HUDEP-2 (cell line): ENCODE measurements around the gene EOLA1.
"Not testable (repeated sequence)": the region's sequence is repeated elsewhere in the genome, so short reads cannot be mapped to it uniquely, and the experiment has no call there.

Source experiments
- DNase-seq, 76 experiments: peaks; one replicate each; lab custom pipeline; 2025; ENCODE audit not compliant: unreplicated experiment in 76 of 76; lab: John Stamatoyannopoulos, UW

The EOLA1 gene

GRCh38 chrX:149540621-149541520, at the start of gene EOLA1:
Gene EOLA1, plus strand, starts transcription at chrX:149541012. Its CDS starts 4,619 bp downstream, at chrX:149545631.
- peak in 75 of 76 experiments; percentile 32 to 91 (median 79) for DNase-seq

- DNase-seq, result no peak
Measured at GRCh38 chrX:149491812-149492211, 49.0 kb upstream of the EOLA1 start.

DNA sequence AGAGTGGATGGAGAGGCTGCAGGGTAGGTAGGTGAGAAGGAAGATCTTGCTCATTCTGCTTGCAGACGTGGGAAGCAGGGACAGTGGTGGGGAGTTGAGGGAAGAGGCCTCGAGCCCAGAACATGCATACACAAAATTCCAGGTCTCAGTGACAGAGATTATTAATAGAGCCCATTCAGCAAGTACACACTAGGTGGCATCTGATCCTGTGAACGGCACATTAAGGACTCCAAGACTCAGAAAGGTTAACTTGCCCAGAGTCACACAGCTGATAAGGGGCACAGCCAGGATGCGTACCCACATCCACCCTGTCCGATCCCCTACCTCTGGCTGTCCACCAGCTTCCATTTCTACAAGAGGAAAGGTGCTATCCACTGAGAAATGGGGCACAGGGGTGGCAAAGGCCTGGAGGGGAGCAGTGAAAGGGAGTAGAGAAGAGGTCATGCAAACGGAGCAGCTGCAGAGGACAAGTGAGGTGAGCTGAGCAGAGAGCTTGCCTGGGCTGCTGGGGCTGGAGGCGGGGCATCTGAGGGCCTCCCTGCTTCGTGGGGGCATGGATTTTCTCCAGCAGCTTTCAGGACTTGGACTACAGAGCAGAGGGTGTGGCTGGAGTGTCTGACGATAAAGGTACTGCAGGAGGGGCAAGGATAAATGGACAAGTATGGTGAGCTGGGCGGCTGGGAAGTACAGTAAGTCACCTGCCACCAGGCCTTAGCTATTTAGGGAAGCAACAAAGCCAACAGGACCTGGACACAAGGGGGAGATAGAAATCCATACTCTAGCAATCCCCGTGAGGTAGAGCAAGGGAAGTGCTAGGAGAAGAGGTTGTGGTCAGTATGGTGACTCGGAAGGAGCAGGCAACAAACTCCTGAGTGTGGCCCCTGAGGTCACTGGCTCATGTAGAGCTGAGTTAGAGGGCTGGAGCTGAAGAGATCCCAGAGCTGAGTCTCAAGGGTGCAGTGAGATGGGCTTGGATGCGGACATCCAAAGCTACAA, 46.9 kb upstream of the EOLA1 start:
- peak in 2 of 76 experiments; percentile 1 for DNase-seq

DNA sequence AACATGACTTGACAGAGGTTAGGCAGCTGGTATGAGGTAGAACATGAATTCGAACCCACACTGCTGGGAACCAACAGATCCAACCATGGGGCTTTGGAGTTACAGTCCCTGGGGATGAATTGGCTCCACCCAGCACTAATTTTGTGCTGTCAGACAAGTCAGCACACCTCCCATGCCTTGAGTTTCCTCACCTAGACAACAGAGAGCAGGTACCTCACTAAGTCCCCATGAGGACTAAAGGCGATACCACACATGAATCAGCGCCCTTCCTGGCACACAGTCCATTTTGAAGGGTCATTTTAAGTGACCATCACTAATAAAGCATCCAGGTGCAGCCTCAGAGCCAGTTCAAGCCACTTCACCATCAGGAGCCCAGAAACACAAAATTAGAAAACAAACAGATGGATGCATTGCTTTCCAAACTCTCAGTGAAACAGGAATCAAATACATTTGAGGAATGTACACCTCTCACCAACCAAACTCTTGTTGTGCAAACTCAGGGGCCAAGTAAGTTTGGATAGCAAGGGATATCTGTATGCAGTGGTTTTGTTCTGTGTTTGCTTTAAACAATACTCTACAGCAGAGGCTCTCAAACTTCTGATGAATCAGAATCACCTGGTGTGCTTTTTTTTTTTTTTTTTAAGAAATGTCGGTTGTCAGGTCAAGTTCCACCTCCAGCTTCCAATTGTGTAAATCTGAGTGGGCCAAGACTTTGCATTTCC, 45.8 kb upstream of the EOLA1 start:
- no peak for DNase-seq

GRCh38 chrX:149495573-149496071, 45.2 kb upstream of the EOLA1 start:
- no peak for DNase-seq

GRCh38 chrX:149497054-149497453, 43.8 kb upstream of the EOLA1 start:
- no peak for DNase-seq

DNA sequence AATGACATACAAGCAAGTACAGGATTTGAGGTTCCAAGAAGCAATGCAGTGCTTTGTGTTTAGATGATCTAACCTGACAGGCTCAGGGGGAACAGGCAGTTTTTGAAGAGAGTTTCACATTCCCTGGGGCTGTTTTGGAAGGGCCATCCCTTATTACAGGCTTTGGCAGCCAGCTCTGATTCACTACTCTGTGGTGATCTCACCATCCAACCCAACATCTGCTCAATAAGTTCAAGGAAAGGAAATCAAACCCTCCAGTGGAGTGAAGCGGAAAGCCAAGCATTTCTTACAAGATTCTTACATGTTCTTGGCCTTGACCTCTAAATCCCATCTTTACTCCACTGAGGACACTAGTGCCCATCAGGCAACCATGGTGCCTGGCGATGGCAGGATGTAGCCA, 43.2 kb upstream of the EOLA1 start:
- no peak for DNase-seq

DNA sequence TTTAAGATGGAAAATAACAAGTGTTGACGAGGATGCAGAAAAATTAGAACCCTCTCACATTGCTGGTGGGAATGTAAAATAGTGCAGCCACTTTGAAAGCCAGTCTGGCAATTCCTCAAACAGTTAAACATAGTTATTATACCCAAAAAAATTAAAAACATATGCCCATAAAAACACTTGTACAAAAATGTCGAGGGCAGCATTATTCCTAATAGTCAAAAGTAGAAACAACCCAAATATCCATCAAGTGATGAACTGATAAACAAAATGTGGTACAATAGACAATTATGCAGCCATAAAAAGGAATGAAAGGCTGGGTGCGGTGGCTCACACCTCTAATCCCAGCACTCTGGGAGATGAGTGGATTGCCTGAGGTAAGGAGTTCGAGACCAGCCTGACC, 42.0 kb upstream of the EOLA1 start:
- DNase-seq, result no peak

- no peak for DNase-seq
Measured at GRCh38 chrX:149499766-149500165, 41.0 kb upstream of the EOLA1 start.

GRCh38 chrX:149502923-149503322, 37.9 kb upstream of the EOLA1 start:
- not testable (repeated sequence) for DNase-seq

DNA sequence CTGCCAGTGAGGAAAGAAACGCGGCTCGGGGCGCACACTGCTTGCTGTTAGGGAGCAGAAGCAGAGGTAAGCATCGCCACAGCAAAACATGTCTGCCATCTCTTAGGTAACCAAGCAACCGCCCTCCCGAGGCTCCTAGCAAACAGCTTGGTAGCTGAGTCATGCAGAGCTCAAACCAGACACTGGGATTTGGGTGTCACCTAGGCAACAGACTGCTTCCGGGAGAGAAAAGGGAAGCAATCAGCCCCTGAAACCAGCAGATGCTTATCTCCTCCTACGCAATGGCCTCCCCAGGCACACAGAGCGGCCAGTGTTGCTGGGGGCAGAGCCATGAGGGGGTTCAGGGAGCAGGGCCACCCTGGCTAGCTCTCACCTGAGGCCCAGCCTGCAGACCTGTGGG, 37.4 kb upstream of the EOLA1 start:
- peak in 25 of 76 experiments; percentile 0 to 48 (median 10) for DNase-seq

DNA sequence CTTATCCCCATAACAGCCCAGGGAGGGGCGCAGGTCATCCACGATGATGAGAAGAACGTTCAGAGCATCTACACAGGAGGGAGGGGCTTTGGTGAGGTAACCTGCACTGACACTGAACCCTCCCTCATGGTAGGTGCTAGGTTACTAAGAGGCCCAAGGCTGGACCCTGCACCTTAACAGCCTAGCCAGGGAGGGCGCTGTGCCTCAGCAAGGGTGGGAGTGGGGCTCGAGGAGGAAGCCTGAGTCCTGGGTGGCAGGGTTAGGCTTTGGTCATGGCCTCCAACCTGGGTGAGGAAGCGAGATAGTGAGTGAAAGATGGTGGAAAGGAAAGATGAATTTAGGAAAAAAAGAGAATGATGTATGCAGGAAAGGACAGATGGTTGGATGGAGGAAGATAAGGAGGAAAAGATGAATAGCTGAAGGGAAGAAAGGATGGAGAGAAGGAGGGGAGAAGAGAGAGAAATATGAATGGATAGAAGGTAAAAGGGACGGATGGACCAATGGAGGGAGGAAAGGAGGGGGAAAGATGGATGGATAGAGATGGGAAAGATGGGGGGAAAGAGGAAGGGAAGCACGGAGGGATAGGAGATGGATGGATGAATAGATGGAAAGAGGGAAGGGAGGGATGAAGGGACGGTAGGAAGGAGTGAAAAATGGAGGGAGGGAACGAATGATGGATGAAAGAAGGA, 36.4 kb upstream of the EOLA1 start:
- peak in 3 of 76 experiments; percentile 0 to 9 (median 0) for DNase-seq

GRCh38 chrX:149504915-149505651, 35.7 kb upstream of the EOLA1 start, which contains the start of gene IDS:
Gene IDS, minus strand, starts transcription at chrX:149505306. Its CDS starts 169 bp downstream, at chrX:149505137.
- DNase-seq, result peak in 74 of 76 experiments; percentile 2 to 81 (median 63)

DNA sequence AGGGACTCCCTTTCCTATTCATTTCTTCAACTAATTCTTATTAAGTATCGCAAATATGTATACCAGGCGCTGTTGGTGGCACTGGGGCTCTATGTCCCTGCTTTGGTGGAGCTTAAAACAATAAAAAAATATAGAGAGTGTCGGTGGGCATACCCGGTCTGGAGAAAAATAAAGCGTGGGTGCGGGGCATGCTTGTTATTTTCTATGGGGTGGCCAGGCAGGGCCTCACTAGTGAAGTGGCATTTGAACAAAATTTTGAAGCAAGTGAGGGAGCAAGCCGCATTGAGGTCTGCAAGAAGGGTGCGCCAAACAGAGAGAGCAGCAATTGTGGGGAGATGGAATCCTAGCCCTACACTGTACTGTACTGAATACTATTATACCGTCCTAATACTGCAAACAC, 35.1 kb upstream of the EOLA1 start:
- no peak for DNase-seq

- no peak for DNase-seq
Measured at GRCh38 chrX:149506349-149506748, 34.5 kb upstream of the EOLA1 start.

- DNase-seq, result no peak
Measured at GRCh38 chrX:149508467-149508866, 32.3 kb upstream of the EOLA1 start.

DNA sequence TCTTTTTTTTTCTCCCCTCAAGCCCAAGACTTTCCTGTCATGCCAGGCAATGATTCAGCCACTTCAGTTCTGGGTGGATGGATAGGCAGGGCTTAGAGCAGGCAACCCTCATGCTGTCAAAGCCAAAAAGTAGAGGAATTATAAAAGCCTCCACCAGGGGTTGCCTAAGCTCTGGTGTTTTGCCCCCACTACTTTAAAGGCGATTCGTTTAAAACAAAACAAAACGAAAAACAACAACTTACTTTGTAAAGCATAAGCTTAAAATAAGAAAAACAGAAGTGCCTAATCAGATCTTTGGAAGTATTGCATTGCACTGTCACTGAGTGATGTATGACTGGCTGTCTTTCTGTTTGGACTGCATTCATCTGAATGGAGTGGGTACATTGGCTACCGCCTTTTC, 30.4 kb upstream of the EOLA1 start:
- peak in 3 of 76 experiments; percentile 1 to 18 (median 3) for DNase-seq

DNA sequence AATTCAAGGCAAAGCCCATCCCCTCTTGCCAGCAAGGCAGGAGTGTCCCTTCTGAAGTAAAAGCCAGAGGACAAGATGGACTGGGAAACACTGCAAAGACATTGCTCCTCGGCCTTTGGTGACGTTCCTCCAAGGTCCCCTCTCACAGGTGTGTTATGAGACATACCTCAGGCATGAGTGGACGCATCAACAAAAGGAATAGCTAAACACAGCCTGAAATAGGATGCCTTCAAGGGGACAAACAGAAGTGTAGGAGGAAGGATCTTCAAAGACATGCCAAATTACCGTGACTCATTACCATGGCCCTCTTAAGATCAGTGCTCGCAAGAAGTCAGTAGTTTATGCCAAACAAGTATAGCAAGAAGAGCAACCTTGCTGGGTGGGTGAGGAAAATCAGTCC, 29.7 kb upstream of the EOLA1 start:
- DNase-seq, result no peak
